ENCODE results near the gene KCTD3. TPM values are rescaled to one million over a fixed set of nuclear protein-coding genes. Genes with fewer than 3 reads are reported as not detected.

The KCTD3 gene
- total RNA-seq, 1 experiment from 2014 or later, result 34.7 TPM

DNA sequence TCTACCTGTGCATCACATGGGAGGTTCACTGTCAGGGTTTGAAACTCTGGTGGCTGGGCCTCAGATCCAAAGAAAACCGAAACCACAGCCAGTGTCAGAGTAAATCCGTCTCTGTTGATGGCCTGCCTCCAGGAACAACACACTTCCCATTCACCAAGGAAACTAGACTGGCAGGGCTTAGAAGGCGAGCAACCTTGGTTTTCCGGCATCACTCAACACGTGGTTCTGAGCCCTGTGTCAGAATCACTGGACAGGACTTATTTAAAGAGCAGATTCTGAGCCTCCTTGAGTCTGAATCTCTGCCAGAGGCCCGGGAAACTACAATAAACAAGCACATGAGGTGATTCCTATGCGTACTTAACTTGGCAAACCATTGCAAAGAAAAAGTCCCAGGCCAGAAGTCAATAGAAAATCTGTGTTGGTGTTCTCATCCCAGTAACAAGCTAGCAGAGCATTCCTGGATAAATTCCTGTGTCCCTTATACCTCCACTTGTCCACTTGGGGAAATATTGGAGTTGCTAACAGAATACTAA, 70.0 kb downstream of the KCTD3 start:
- Histone ChIP-seq H3K27ac (ENCODE audit: low read length) (no peak overlapping the region), H3K27me3 (ENCODE audit: control insufficient read depth, insufficient read depth, low read length) (no peaks in the 10 kb centered on the region), H3K4me1 (ENCODE audit: control insufficient read depth, insufficient read depth, low read length) (no peaks in the 10 kb centered on the region), H3K9me3 (ENCODE audit: control insufficient read depth, insufficient read depth, low read depth, low read length) (no peaks in the 10 kb centered on the region), H3K4me3 (ENCODE audit: low read depth in 2 of 2, low read length in 2 of 2) (peak overlapping the region in 1 of 2 experiments; percentile 10; a peak in 1 of 4 replicates), H3K36me3 (ENCODE audit: control insufficient read depth, insufficient read depth, low read length) (no peaks in the 10 kb centered on the region)
- DNase-seq (ENCODE audit: low read depth, low spot score), result no peak
- in situ Hi-C loops (cut with HindIII; ENCODE audit: low pct_unique_long_range_greater_than_20kb, low sequenced_read_pairs), result no loop called here
- TF ChIP-seq, protein P1, sequence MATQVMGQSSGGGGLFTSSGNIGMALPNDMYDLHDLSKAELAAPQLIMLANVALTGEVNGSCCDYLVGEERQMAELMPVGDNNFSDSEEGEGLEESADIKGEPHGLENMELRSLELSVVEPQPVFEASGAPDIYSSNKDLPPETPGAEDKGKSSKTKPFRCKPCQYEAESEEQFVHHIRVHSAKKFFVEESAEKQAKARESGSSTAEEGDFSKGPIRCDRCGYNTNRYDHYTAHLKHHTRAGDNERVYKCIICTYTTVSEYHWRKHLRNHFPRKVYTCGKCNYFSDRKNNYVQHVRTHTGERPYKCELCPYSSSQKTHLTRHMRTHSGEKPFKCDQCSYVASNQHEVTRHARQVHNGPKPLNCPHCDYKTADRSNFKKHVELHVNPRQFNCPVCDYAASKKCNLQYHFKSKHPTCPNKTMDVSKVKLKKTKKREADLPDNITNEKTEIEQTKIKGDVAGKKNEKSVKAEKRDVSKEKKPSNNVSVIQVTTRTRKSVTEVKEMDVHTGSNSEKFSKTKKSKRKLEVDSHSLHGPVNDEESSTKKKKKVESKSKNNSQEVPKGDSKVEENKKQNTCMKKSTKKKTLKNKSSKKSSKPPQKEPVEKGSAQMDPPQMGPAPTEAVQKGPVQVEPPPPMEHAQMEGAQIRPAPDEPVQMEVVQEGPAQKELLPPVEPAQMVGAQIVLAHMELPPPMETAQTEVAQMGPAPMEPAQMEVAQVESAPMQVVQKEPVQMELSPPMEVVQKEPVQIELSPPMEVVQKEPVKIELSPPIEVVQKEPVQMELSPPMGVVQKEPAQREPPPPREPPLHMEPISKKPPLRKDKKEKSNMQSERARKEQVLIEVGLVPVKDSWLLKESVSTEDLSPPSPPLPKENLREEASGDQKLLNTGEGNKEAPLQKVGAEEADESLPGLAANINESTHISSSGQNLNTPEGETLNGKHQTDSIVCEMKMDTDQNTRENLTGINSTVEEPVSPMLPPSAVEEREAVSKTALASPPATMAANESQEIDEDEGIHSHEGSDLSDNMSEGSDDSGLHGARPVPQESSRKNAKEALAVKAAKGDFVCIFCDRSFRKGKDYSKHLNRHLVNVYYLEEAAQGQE (IDR thresholded peaks at IDR 0.05; ENCODE audit: insufficient read depth in 1 of 2, low read depth in 2 of 2, low read length in 1 of 2), result no peak
- TF ChIP-seq TCF7L2 (IDR thresholded peaks at IDR 0.05; ENCODE audit: low read depth, low read length) (no peak), POLR2AphosphoS5 (IDR thresholded peaks at IDR 0.05; ENCODE audit: low read depth, low read length) (no peak), SIN3A (IDR thresholded peaks at IDR 0.05; ENCODE audit: borderline replicate concordance, insufficient read depth, low read depth, low read length) (no peak)
- TF ChIP-seq, protein P2, sequence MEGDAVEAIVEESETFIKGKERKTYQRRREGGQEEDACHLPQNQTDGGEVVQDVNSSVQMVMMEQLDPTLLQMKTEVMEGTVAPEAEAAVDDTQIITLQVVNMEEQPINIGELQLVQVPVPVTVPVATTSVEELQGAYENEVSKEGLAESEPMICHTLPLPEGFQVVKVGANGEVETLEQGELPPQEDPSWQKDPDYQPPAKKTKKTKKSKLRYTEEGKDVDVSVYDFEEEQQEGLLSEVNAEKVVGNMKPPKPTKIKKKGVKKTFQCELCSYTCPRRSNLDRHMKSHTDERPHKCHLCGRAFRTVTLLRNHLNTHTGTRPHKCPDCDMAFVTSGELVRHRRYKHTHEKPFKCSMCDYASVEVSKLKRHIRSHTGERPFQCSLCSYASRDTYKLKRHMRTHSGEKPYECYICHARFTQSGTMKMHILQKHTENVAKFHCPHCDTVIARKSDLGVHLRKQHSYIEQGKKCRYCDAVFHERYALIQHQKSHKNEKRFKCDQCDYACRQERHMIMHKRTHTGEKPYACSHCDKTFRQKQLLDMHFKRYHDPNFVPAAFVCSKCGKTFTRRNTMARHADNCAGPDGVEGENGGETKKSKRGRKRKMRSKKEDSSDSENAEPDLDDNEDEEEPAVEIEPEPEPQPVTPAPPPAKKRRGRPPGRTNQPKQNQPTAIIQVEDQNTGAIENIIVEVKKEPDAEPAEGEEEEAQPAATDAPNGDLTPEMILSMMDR (IDR thresholded peaks at IDR 0.05), result no peak
- ChIA-PET POLR2A (no interaction called here), CTCF (no interaction called here)
- peak; percentile 45; the same call in 1 of the 2 replicates for ATAC-seq
- intact Hi-C loops (cut with micrococcal nuclease; ENCODE audit: unreplicated experiment), result no loop called here
- BruUV-seq (replicated peaks), result no TSS peak

DNA sequence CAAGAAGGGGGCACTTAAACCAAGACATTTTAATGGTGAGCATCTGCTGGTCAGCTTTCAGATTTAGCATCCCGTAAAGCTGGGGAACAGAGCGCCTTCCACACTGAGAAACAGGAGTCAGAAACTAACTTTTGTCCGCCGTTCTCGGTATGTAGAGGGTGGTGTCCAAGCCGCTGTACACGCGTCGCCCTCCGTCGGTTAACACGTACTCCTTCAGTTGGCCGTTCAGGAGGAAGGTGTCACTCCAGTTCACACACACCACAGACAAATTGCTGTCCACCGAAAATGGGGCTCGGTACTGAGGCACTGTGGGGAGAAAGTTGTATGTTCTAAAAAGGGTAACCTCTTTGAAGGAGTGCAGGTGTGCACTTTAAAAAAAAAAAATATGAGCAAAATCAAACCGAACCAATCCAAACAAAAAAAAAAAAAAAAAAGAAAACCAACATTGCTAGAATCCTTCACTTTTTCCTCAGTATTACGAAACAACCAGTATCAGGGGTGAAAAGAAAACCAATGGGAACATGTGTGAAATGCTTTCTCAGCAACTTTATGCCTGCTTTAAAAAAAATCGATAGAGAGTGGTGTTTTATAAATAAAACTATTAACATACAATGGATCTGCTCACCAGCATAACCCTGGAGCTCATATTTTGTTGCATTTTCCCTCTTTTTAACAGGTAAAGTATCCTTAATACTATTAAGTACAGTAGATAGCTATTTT, 73.5 kb downstream of the KCTD3 start:
- in situ Hi-C loops (cut with HindIII; ENCODE audit: low pct_unique_long_range_greater_than_20kb, low sequenced_read_pairs), result no loop called here
- Histone ChIP-seq H3K36me3 (ENCODE audit: control insufficient read depth, insufficient read depth, low read length) (no peaks in the 10 kb centered on the region), H3K27ac (ENCODE audit: low read length) (no peak overlapping the region), H3K9me3 (ENCODE audit: control insufficient read depth, insufficient read depth, low read depth, low read length) (no peaks in the 10 kb centered on the region), H3K4me1 (ENCODE audit: control insufficient read depth, insufficient read depth, low read length) (no peaks in the 10 kb centered on the region), H3K27me3 (ENCODE audit: control insufficient read depth, insufficient read depth, low read length) (no peaks in the 10 kb centered on the region), H3K4me3 (ENCODE audit: low read depth in 2 of 2, low read length in 2 of 2) (no peak overlapping the region)
- intact Hi-C loops (cut with micrococcal nuclease; ENCODE audit: unreplicated experiment), result no loop called here
- no peak for TF ChIP-seq POLR2AphosphoS5 (IDR thresholded peaks at IDR 0.05; ENCODE audit: low read depth, low read length)
- TF ChIP-seq, protein P2 (IDR thresholded peaks at IDR 0.05), result no peak
- no peak for TF ChIP-seq TCF7L2 (IDR thresholded peaks at IDR 0.05; ENCODE audit: low read depth, low read length)
- TF ChIP-seq, protein P1 (IDR thresholded peaks at IDR 0.05; ENCODE audit: insufficient read depth in 1 of 2, low read depth in 2 of 2, low read length in 1 of 2), result no peak
- TF ChIP-seq SIN3A (IDR thresholded peaks at IDR 0.05; ENCODE audit: borderline replicate concordance, insufficient read depth, low read depth, low read length), result no peak
- no TSS peak for BruUV-seq (replicated peaks)
- POLR2A ChIA-PET, result interaction anchor here (0.5 kb wide), 1 partner anchor 71 kb away, joined by 6 read pairs; no protein-coding TSS in a partner anchor
- ATAC-seq, result no peak
- CTCF ChIA-PET, result no interaction called here
- no peak for DNase-seq (ENCODE audit: low read depth, low spot score)
